Transverse colon (tissue), 4 donors: Measurements from ENCODE around the gene BLVRA. TPM values are rescaled to one million over a fixed set of nuclear protein-coding genes. Genes with fewer than 3 reads are reported as not detected.

Experiments
- DNase-seq: peaks from one replicate; pipeline ENCODE4 v3.0.0-alpha.2; 2019
- H3K27ac ChIP-seq, 4 donors: fragments of 200-600 bp; sonication (generic); 2 replicates each; pipeline ENCODE4 v1.5.1; 2016 to 2018; ENCODE audit warnings: inconsistent platforms in 4 of 4
- H3K27me3 ChIP-seq: fragments of 200-600 bp; sonication (generic); 2 replicates; pipeline ENCODE4 v1.5.1; 2017; ENCODE audit warnings: inconsistent platforms
- H3K36me3 ChIP-seq, 4 donors: fragments of 200-600 bp; sonication (generic); 2 replicates each; pipeline ENCODE4 v1.5.1; 2017 to 2019; ENCODE audit warnings: inconsistent platforms in 4 of 4
- H3K4me1 ChIP-seq, 4 donors: fragments of 200-600 bp; sonication (generic); 2 replicates each; pipeline ENCODE4 v1.5.1; 2017 to 2020; ENCODE audit warnings: inconsistent platforms in 4 of 4
- H3K4me3 ChIP-seq, 4 donors: fragments of 200-600 bp; sonication (generic); 1 replicate in 1 of 4; 2 replicates in 3 of 4; pipeline versions ENCODE4 v1.5.1 to v1.6.1; 2017 to 2019; ENCODE audit warnings: inconsistent platforms in 4 of 4
- H3K9me3 ChIP-seq, 2 donors: fragments of 200-600 bp; sonication (generic); 2 replicates each; pipeline ENCODE4 v1.5.1; 2017 to 2019; ENCODE audit warnings: inconsistent platforms in 2 of 2
- EP300 ChIP-seq: sonication (generic); formaldehyde crosslinking; IDR thresholded peaks from one replicate; pipeline ENCODE4 v1.6.1; 2017; ENCODE audit warnings: antibody characterized with exemption, low read depth
- POLR2A ChIP-seq: fragments of 450-650 bp; IDR thresholded peaks from one replicate; pipeline ENCODE4 v1.6.1; 2016; ENCODE audit warnings: antibody characterized with exemption, mild to moderate bottlenecking, moderate library complexity
- POLR2AphosphoS5 ChIP-seq, 3 donors: sonication (generic); formaldehyde crosslinking; IDR thresholded peaks; one replicate each; pipeline ENCODE4 v1.6.1; 2016; ENCODE audit warnings: antibody characterized with exemption in 3 of 3
- WGBS, 2 donors: methylation state at CpG; one replicate each; pipeline ENCODE4 v1.1.5; 2018; ENCODE audit warnings: low coverage in 1 of 2; 5-methylcytosine and 5-hydroxymethylcytosine counted together
- in situ Hi-C, 4 donors: fragments of 200-750 bp; cut with MboI; loops; one replicate each; pipeline versions ENCODE4 v1.15.0 to v1.15.1; 2017; ENCODE audit warnings: low sequenced_read_pairs in 3 of 4, low pct_ligation_motif_present in 1 of 4, low pct_unique_long_range_greater_than_20kb in 1 of 4
- intact Hi-C: fragments of 100-400 bp; cut with DNase I; formaldehyde crosslinking; loops from one replicate; pipeline ENCODE4 v1.15.1; 2023; ENCODE audit warnings: low total_unique reads
- total RNA-seq, 4 donors: library from RNA; depleted of rRNA; stranded (reverse); fragments of >200 nt; gene quantifications; one replicate each; pipeline ENCODE4 v1.1.0, GENCODE V29; 2016
- TF ChIP-seq, protein P1 (sequence below), 5 experiments: fragments of 200-600 bp in 3 of 5; fragments of 450-650 bp in 2 of 5; sonication (generic) in 3 of 5; IDR thresholded peaks; 1 replicate in 2 of 5; 2 replicates in 3 of 5; pipeline ENCODE4 v1.5.1; 2016 to 2017; ENCODE audit warnings: antibody characterized with exemption in 5 of 5, inconsistent platforms in 3 of 5, mild to moderate bottlenecking in 2 of 5, moderate library complexity in 1 of 5

The BLVRA gene
- total RNA-seq, 4 donors from 2014 or later = 1.5 to 119 (median 15.9) TPM

GRCh38 chr7:43735403-43735801, 23.1 kb upstream of the BLVRA start:
- intact Hi-C loops = no loop called here
- Histone ChIP-seq H3K4me3 (no peak overlapping the region), H3K36me3 (no peaks in the 10 kb centered on the region), H3K4me1 (peaks cover 0 to 2% (median 0%) of the 10 kb centered on the region in 4 donors), H3K27ac (no peak overlapping the region), H3K9me3 (no peaks in the 10 kb centered on the region), H3K27me3 (no peaks in the 10 kb centered on the region)
- in situ Hi-C loops = loop anchor here in 2 of 4 donors (10.0 to 25.0 kb wide), 2 partner anchors 99 to 102 kb away; no protein-coding TSS in a partner anchor
- DNase-seq = no peak
- TF ChIP-seq, protein P1, sequence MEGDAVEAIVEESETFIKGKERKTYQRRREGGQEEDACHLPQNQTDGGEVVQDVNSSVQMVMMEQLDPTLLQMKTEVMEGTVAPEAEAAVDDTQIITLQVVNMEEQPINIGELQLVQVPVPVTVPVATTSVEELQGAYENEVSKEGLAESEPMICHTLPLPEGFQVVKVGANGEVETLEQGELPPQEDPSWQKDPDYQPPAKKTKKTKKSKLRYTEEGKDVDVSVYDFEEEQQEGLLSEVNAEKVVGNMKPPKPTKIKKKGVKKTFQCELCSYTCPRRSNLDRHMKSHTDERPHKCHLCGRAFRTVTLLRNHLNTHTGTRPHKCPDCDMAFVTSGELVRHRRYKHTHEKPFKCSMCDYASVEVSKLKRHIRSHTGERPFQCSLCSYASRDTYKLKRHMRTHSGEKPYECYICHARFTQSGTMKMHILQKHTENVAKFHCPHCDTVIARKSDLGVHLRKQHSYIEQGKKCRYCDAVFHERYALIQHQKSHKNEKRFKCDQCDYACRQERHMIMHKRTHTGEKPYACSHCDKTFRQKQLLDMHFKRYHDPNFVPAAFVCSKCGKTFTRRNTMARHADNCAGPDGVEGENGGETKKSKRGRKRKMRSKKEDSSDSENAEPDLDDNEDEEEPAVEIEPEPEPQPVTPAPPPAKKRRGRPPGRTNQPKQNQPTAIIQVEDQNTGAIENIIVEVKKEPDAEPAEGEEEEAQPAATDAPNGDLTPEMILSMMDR (IDR thresholded peaks at IDR 0.05) = no peak
- no peak for TF ChIP-seq EP300
- TF ChIP-seq POLR2AphosphoS5 (IDR thresholded peaks at IDR 0.05) = no peak
- no peak for TF ChIP-seq POLR2A
- 78 to 100% methylated on average over 1 of the region's 1 CpG for WGBS, 2 donors

GRCh38 chr7:43735802-43736603, 22.5 kb upstream of the BLVRA start:
- in situ Hi-C loops = loop anchor here in 2 of 4 donors (10.0 to 25.0 kb wide), 2 partner anchors 99 to 101 kb away; no protein-coding TSS in a partner anchor
- H3K4me3 ChIP-seq = no peak overlapping the region
- H3K4me1 ChIP-seq = no peaks in the 10 kb centered on the region
- H3K27ac ChIP-seq = no peak overlapping the region
- H3K9me3 ChIP-seq = no peaks in the 10 kb centered on the region
- H3K27me3 ChIP-seq = no peaks in the 10 kb centered on the region
- intact Hi-C loops = no loop called here
- WGBS, 2 donors = 41 to 80% methylated on average over 1 to 2 of the region's 2 CpGs
- no peaks in the 10 kb centered on the region for H3K36me3 ChIP-seq
- no peak for DNase-seq
- TF ChIP-seq EP300 (no peak), POLR2A (no peak), POLR2AphosphoS5 (IDR thresholded peaks at IDR 0.05) (no peak)
- TF ChIP-seq, protein P1 (IDR thresholded peaks at IDR 0.05) = no peak

DNA sequence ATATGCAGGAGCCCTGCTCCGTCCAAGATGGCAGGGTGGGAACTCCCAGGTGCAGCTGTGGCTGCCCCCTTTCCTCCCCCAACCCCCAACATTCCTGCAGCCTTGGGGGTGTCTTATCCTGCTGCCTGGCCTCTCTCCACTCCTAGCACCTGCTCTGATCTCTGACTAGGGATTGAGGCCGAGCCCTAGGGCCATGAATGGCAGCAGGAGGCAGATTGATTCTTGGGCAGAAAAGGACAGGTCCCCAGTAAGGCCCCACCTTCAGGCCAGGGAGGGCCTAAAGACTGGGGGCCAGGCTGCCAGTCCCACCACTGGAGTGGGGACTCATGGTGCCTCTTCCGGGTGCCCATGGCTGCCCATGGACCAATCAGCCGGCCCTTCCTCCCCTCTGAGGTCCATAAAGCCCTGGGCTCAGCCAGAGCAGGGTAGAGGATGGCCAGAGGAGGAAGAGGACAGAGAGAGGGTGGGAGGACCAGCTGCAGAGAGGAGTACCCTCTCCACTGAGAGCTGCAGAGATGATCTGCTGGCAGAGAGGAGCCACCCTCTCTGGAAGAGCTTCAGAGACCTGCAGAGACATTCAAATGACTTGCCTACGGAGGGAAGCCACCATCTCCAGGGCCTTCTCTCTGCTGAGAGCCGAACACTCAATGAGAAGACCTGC, 20.9 kb upstream of the BLVRA start:
- no peak for DNase-seq
- WGBS, 2 donors = 94% methylated on average over 6 of the region's 6 CpGs; no CpG with 5 or more reads in 1 of the 2 donors
- no peaks in the 10 kb centered on the region for H3K27me3 ChIP-seq
- intact Hi-C loops (no loop called here), in situ Hi-C loops (loop anchor here in 2 of 4 donors (10.0 to 25.0 kb wide), 2 partner anchors 97 to 100 kb away; no protein-coding TSS in a partner anchor)
- no peaks in the 10 kb centered on the region for H3K4me1 ChIP-seq
- TF ChIP-seq EP300 (no peak), POLR2AphosphoS5 (IDR thresholded peaks at IDR 0.05) (no peak), POLR2A (no peak)
- TF ChIP-seq, protein P1 (IDR thresholded peaks at IDR 0.05) = no peak
- no peaks in the 10 kb centered on the region for H3K36me3 ChIP-seq
- no peaks in the 10 kb centered on the region for H3K9me3 ChIP-seq
- H3K27ac ChIP-seq = no peak overlapping the region
- no peak overlapping the region for H3K4me3 ChIP-seq

DNA sequence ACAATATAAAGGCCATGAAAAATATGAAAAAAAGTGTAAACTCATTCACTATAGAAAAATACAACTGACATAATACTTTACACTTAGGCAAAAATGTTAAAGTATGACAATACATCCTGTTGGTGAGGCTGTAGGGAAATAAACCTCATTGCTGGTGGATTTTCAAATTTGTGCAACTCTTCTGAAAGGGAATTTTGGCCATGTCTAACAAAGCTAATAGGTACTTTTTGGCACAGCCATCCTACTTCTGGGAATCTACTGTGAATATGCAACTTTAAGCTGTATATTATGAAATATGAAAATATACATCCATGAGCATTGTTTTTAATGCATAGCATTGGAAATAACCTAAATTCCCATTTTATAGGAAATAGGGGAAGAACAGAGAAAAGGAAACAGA, 15.8 kb upstream of the BLVRA start:
- Histone ChIP-seq H3K36me3 (no peaks in the 10 kb centered on the region), H3K4me3 (no peak overlapping the region), H3K9me3 (no peaks in the 10 kb centered on the region), H3K27ac (no peak overlapping the region), H3K27me3 (no peaks in the 10 kb centered on the region), H3K4me1 (no peaks in the 10 kb centered on the region)
- in situ Hi-C loops (loop anchor here in 1 of 4 donors (25.0 kb wide), 1 partner anchor 95 kb away; no protein-coding TSS in a partner anchor), intact Hi-C loops (no loop called here)
- no peak for TF ChIP-seq POLR2AphosphoS5 (IDR thresholded peaks at IDR 0.05)
- TF ChIP-seq POLR2A = no peak
- TF ChIP-seq EP300 = no peak
- TF ChIP-seq, protein P1 (IDR thresholded peaks at IDR 0.05) = no peak
- DNase-seq = no peak
